ENCODE measurements around the gene MFSD12.
A peak's percentile ranks its signal among the peaks of the same experiment; 100 is the strongest.

MFSD12 gene

GRCh38 chr19:3557461-3558248, at the start of gene MFSD12:
Gene MFSD12, minus strand, starts transcription at chr19:3557586. Its CDS starts 183 bp downstream, at chr19:3557403.
- DNase-seq, result peak; percentile 47 to 94

DNA sequence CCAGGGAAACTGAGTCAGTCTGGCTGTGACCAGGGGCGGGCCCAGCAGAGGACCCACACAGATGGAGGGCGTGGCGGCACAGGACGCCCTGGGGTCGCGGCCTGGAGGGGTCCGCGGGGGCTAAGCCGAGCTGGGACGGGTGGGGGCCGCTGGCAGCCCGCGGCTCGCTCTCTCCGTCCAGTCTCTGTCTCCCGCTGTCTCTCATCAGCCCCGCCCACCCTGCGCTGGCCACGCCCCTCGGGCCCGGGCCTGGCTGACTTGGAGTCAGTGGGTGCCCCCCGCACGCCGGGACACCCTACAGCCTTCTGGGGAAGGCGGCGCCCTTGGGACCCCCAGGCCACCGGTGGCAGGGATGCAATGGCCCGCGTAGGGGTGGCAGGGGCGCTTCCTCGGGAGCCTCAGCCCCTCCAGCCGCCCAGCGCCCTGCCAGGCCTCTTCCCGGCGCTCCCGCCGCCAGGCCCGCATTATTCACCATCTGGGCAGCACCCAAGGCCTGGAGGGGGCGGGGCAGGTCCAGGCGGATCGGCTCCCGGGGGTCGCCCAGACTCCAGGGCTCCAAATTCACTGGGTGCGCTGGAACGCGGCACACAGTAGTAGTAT, 49.4 kb upstream of the MFSD12 start, which contains the start of gene TBXA2R:
Gene TBXA2R, minus strand, starts transcription at position 186 of the 600 bp plus-strand sequence. CDS start 6,241 bp downstream, outside the sequence.
- peak in 1 of 2 experiments; percentile 44 for DNase-seq

DNA sequence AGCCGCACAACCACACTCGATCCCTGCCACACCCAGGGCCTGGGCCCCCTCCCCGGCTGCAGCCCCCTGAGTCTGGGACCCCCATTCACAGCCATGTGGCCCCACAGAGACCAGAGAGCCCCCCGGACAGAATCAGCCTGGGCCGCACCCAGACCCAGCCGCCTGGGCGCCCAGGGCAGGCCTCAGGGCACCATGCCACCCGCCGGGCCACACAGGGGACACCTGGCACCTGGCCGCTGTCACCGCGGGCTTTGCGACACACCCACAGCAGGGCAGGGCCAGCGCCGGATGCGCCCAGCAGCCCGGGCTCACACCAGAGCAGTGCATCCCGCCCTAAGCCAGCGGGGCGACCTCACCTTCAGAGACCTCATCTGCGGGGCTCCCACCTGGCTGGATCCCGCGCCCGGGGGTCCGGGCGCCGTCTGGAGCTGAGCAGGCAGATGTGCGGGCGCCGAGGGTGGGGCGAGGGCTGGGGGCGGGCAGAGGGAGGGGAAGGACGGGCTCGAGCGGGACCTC, 48.8 kb upstream of the MFSD12 start:
- DNase-seq, result no peak

- no peak for DNase-seq
Observed at GRCh38 chr19:3605770-3606169, 48.4 kb upstream of the MFSD12 start.

GRCh38 chr19:3605361-3605760, 48.0 kb upstream of the MFSD12 start:
- no peak for DNase-seq

- no peak for DNase-seq
Observed at GRCh38 chr19:3604987-3605343, 47.6 kb upstream of the MFSD12 start.

DNA sequence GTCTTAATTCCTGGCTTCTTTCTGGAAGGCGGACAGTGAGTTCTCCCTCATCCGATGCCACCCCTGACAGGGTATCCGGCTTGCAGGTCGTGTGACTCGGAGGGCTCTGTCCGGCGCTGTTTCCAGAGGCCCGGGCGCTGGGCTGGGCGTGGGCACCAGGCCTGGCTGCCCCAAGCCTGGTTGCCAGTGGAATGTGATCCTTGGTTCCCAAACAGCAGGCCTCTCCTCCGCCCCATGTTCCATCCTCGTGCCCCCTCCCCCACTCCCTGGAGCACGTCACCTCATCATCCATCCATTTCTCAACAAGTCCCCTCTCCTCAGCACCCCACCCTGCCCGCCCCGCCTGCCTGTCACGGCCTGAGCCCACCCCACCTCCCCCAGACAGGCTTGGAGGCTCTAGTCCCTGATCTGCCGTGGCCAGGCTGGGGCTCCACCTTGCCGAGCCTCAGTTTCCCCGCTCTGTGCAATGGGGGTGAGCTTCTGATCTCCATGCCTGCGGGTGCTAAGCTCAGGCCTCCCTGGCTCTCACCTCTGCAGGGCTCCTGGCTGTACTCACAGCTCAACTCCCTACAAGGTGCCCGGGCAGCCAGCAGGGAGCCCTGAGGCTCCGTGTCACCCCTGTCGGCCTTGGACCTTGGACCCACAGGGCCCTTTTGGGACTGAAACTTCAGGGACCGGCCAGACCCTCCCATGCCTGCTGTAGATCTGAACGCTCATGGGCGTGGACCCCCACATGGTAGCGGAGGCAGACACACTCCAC, 47.0 kb upstream of the MFSD12 start:
- no peak for DNase-seq

DNA sequence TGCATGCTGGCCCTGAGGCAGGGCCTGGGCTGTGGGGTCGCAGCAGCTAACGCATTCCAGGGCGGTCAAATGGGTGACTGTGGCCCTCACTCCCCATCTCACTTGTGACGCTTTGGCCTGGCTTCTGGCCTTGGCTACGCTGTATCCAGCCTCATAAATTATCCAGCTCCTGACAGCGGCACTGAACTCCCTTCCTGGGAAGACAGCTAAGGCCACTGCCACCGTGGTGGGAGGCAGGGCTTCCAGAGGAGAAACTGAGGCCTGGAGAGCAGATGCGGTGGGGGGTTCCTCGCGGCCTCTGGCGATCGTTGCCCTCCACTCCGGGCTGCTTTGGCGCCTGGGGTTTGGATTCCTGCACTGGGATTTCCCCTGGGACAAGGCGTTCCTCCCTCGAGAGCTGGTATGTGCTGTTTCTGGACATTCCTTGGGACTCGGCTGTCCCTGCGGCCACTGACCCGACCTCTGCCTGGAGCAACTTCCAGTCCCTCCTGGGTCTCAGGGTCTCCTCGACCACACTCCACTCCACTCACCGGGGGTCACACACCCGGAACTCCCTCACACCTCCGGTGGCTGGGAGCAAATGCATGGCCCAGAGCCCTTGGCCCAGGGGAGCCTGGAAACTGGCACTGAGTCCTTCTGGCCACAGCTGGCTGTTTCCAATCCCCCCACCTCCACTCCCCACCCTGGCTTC, 45.9 kb upstream of the MFSD12 start:
- DNase-seq, result no peak

- no peak for DNase-seq
Observed at GRCh38 chr19:3601021-3601420, 43.6 kb upstream of the MFSD12 start.

- peak in 1 of 2 experiments; percentile 31 for DNase-seq
Observed at GRCh38 chr19:3599776-3600187, 42.4 kb upstream of the MFSD12 start.

- no peak for DNase-seq
Observed at GRCh38 chr19:3595521-3596061, 38.2 kb upstream of the MFSD12 start.

DNA sequence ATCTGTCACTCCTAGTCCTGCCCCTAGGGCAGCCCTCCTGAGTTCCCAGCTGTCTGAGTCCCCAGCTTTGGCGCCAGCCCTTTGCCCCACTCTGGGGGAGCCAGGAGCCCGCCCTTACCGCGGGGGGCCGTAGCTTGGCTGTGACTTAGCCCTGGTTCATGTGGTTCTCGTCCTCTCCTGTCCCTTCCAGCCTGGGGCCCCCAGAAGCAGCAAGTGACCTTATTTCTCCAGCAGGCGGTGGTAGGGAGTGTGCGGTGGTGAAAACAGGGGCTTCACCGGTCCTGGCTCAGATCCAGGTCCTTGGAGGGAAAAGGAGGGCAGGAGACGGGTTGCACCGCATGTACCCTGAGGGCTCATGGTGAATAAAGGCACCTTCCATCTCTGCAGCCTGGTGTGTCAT, 35.8 kb upstream of the MFSD12 start:
- no peak for DNase-seq

DNA sequence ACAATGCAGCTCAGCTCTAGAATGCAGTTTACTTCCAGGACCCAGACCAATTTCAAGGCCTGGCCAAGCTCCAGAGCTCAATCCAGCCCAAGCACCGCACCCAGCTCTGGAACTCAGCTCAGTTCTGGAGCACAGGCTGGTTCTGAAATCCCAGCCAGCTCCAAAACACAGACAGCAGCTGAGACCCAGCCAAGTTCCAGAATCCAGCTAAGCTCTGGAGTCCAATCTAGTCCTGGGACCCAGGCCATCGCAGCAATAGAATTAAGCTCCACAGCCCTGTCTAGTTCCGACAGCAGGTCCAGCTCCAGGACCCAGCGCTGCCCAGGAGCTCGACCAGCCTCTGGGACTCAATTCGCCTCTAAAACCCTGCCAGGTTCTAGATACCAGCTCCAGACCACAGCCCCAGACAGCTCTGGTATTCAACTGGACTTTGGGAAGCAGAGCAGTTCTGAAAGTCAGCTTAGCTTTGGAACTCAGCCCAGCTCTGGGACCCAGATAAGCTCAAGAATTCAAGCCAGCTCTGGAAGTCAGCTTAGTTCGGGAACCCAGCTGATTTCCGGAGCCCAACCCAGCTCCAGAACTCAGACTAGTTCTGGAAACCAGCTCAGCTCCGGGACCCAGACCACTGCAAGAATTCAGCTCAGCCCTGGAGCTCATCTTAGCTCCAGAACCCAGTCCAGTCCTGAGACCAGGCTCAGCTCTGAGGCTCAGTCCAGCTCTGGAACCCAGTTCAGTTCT, 34.7 kb upstream of the MFSD12 start:
- no peak for DNase-seq

GRCh38 chr19:3590991-3591659, 33.7 kb upstream of the MFSD12 start:
- DNase-seq, result no peak

DNA sequence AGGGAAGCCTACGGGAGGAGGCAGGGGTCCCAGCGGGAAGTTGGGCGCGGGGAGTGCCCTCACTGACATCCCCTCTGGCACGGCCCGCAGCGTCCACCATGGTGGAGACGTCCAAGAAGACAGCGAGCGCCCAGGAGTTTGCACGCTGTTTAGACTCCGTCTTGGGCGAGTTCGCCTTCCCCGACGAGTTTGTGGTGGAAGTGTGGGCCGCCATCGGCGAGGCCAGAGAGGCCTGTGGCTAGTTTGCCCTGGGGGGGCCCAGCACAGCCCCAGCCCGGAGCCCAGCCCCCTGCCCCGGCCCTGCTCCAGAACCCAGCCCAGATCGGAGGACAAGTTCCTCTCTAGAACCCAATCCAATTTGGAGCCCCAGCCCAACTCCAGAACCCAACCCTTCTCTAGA, 32.6 kb upstream of the MFSD12 start:
- DNase-seq, result no peak

DNA sequence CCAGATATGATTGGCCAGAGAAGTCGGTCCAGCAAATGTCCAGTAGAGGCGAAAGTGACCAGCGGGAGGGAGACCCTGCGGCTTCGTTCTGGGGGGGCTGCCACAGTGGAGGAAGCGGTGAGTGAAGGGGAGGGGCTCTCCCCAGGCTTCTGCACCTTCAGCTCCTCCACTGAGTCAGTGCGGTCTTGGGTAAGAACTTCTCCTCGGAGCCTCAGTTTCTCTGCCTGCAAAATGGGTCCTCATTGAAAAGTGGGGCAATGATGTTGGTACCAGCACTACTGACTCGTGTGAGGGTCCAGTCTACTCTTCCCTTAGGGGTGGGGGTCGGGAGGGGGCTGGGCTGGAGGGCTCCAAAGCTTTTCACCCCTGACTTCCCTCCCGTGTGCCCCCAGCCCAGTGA, 32.1 kb upstream of the MFSD12 start:
- no peak for DNase-seq

GRCh38 chr19:3586707-3587346, 29.4 kb upstream of the MFSD12 start:
- DNase-seq, result no peak

DNA sequence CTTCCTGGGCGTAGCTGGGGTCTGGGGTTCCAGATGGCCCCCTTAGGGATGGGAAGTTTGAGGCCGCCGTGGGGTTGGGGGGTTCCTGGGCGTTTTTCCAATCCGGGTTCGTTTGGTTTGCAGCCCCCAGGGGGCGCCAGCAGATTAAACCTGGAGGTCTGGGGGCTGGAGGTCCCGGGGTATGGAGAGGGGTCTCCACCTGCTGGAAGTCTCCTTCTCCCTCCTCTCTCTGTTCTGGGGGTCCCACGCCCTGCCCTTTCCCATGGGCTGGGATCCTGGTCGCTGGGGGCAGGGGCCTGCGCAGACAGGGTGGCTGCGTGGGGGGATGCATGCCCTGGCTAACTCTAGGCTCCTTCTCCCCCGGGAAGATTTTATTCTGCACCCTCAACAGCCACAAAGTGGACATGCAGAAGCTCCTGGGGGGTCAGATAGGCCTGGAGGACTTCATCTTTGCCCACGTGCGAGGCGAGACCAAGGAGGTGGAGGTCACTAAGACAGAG, 28.8 kb upstream of the MFSD12 start:
- peak in 1 of 2 experiments; percentile 28 for DNase-seq

GRCh38 chr19:3585301-3586126, 28.1 kb upstream of the MFSD12 start, which contains the start of gene GIPC3:
Gene GIPC3, plus strand, starts transcription at chr19:3585478. Its CDS starts 120 bp downstream, at chr19:3585598.
- no peak for DNase-seq

All from NCI-H526 (cell line).